ENCODE data around the gene HES3.

HES3 gene

DNA sequence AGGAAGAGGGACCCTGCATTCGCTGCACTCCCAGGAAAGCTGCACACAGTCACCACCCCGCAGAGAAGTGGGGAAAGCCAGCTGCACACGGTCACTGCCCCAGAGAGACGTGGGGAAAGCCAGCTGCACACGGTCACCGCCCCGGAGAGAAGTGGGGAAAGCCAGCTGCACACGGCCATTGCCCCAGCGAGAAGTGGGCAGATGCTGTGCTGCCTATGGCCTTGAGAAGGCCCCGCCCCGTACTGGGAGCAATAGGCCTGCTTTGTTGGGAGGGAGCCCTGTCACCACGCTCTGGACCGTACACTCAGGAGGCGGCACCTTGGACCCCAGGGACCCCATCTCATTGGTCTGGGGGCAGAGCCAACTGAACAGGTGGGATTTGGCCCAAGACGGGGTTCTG lies 21.2 kb downstream of the HES3 start:
- DNase-seq, result no peak

- DNase-seq, result no peak
Measured at GRCh38 chr1:6266641-6267040, 22.7 kb downstream of the HES3 start.

- no peak for DNase-seq
Measured at GRCh38 chr1:6267686-6268322, 23.8 kb downstream of the HES3 start.

GRCh38 chr1:6268415-6268814 lies 24.4 kb downstream of the HES3 start:
- DNase-seq, result no peak

DNA sequence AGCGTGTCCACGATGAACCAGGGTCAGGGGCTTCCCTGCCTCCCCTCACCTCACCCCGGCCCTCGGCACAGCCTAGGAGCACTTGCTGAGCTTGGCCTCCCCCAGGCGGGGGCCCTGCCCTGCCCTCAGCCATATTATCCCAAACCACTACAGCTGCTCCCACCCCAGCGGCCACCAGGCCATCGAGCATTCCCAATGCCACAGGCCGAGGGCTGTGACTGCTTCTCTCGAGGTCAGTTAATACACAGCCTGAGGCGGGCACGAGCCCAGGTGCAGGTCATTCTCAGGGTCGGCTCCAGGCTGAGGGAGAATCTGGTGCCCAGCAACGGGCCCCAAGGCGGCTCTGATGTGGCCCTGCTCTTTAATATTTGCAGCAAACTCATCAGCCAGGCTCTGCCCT lies 25.3 kb downstream of the HES3 start:
- no peak for DNase-seq

DNA sequence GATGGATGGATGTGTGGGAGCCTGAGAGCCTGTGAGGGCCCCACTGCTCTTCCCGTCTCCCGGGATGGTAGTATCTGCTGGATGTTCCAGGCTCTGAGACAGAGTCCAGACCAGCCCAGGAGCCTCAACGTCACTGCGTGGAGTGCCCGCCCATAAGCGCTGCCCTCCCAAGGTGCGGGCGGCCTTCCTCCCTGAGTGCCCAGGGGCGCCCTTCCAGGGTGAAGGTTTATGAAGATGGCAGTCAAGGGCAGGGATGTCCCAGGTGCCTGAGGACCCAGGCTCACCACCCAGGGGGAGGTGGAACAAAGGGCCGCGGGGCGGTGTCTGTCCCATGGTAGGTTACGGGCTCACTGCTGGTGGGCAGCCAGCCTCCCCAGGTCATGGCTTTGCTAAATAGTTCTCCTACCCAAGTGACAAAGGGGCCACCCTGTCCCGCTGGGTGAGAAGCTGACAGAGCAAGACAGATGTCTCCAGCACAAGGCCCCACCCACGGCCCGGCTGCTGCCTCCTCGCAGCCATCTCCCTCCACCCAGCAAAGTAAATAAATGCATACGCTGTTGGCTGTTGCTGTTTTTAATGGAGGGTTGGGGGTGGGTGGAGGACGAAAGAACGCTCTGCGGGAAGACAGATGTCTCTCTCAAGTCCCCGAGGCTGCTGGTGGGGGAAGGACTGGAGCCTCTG lies 25.9 kb downstream of the HES3 start:
- peak; percentile 53 for DNase-seq

- DNase-seq, result peak; percentile 34
Measured at GRCh38 chr1:6270401-6270800, 26.4 kb downstream of the HES3 start.

DNA sequence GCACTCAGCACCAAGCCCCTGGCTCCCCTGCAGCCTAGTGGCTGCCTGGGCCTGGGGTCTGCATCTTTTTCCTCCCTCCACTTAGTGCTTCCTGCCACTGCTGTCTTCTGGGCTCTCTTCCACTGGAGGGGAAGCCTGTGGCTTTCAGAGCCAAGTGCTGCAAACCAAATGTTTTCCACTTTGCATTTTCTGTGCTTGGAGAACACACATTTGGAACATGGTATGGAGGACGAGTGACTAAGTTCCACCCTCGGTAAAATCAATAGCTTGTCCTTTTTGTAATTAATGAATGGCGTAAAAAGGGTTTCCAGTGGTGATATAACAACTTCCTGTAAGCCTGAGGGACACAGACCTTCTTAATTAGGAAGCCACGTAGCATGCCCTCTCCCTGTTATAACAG lies 27.0 kb downstream of the HES3 start:
- DNase-seq, result no peak

DNA sequence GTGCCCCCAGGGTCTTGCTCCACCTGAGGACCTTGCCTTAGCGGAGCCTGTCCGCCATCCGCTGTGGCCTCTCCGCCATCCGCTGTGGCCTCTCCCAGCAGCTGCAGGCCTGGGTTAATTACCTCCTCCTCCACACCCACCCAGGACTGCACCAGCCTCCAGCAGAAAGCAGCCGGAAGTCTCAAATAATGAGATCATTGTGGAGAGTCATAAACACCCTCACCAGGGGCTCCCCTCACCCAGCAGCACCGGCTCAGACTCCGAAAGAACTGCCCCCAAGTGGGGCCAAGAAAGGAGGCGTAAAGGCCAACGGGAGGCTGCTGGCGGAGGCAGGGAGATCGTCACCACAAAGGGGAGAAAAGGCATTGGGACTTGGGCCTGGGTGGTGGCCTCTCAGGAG lies 27.6 kb downstream of the HES3 start:
- DNase-seq, result peak; percentile 46

DNA sequence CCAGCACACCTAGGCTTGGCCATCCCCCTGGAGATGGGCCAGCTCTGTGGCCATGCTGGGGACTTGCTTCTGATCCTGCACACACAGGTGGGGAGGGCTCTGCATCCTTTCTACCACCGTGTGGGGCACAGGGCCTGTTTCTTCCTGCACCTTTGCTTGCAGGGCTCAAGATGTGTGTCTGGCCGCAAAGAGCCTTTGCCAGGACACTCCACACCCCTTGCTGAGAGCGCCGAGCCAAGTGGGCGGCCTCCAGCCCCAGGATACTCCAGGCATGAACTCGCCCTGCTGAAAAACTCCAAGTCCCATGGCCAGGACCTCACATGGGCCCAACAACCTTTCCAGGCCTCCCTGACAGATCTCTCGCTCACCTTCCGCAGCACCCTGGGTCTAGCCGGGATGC lies 28.5 kb downstream of the HES3 start:
- DNase-seq, result no peak

GRCh38 chr1:6272868-6273267 lies 28.9 kb downstream of the HES3 start:
- DNase-seq, result no peak

GRCh38 chr1:6273380-6273891 lies 29.5 kb downstream of the HES3 start:
- DNase-seq, result peak; percentile 35

DNA sequence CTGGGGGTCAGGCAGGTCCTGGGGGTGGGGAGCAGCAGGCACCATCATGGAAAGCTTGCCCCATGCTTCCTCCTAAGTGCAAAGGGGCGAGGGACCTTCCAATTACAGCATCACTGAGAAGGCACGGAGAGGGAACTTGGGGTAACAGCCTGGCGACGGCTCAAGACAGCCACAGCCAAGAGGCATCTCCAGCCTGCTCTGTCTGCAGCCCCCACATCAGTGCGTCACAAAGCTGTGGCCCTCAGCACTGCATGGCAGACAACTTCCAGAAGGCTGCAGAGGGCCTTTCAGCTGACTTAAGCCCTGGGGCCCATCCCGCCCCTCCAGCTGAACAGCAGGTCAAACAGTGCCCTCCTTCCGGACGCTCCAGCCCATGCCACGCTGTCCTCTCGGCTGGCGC lies 30.1 kb downstream of the HES3 start:
- DNase-seq, result no peak

- DNase-seq, result no peak
Measured at GRCh38 chr1:6274622-6275139, 30.7 kb downstream of the HES3 start.

DNA sequence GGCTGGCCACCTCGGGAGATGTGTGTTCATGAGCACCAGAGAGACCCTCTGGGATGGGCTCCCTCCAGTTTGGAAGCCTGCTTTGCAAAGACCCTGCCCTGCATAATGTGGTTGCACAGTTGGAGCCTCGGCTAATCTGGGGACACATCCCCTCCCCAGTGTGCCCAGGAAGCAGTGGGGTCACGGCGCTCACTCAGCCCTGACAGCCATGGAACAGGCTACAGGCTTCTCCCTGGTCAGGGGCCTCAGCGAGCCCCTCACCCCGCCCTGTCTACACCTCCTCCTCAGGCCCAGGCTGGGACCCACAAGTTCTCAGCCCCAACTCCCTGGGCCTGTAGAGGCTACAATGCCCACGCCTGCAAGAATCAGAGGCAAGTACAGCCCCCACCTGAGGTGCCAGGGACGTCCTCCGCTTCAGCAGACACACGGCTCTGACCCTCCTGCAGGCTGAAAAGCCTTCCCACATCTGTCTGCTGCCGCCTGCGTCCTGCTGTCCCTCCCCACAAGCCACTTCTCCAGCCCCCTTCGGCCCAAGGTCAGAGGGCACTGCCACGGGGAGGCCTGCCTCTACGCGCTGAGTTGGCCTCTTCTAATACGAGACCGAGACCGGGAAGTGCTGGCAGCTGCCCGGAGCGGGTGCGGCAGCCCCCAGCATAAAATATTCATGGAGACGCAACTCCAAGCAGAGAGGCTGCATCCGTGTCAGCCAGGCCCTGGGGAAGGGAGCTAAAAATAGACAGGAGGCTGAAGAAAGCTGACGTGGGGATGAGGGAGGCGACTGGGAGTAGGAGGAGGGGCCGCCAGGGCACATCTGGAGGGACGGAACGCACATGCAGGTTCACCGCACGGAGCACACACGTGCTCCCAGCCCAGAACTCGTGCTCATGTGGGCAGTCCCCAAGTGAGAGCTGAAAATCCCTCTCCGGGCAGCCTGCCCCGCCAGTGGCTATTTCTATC lies 32.1 kb downstream of the HES3 start:
- no peak for DNase-seq

- DNase-seq, result no peak
Measured at GRCh38 chr1:6276811-6277555, 33.0 kb downstream of the HES3 start.

- DNase-seq, result no peak
Measured at GRCh38 chr1:6278263-6278662, 34.3 kb downstream of the HES3 start.

GRCh38 chr1:6279066-6279465 lies 35.1 kb downstream of the HES3 start:
- no peak for DNase-seq

DNA sequence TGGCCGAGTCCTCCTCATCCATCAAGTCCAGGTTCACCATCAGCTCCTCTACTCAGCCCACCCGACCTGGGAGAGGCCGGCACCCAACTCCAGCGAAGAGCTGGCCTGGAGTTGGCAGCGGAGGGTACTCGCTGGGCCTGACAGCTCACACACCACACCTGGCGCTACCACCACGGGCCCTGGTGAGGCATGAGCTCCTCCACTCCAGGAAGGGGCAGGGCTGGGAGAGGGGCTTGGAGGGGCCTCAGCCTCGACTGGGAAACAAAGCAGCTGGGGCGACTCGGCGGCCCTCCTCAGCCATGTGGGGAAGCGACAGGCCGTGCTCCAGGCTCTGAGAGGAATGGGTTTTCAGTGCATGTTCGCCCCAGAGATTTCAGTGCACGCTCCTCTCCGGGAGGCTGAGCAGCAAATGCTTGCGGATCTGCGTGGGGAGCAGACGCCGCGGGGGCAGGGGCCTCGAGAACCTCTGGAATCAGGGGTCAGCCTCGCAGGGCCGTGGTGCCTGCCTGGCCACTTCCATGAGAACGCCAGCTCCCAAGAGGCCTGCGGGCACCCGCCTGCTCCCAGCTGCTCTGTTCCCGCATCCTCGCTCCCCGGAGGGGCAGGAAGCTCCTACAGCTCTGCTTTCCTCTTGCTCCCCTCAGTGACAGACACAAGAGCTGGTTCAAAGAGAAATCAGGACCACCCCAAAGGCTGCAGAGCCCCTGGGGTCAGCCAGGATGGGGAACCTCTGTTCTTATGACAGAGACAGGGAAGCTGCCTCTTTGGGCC lies 35.8 kb downstream of the HES3 start:
- no peak for DNase-seq

DNA sequence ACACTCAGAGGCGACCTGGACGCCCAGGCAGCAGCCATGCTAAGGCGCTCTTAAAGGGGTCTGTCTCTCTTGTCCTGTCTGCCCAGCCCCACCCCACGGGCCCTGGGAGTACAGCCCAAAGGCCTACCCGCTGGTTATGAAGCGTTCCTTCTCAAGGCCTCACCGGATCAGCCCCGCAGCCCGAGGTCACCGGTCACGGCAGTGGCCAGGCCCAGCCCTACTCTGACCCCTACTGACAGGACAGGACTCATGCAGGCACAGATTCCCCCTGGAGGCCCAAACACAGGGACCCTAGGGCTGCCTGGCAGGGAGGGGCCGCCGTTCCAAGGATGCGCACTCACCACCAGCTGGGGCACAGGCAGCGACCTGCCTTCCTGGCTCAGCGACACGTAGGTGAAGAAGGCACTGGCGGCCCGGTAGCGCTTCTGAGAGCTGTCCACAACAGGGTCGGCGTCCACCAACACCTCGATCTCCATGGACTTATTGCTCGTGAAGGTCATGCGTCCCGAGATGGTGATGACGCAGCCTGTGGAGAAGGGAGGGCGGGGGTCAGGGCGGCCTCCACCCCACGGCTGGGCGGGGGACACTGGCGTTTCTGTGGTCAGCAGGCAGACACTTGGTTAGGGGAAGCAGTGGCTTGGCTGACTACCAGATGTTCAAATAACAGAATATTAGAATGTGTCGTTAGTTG lies 36.9 kb downstream of the HES3 start:
- no peak for DNase-seq

Data from NCI-H1436 (cell line).